ENCODE data around the gene KBTBD3.

KBTBD3 gene

GRCh38 chr11:106076919-106077608, at the start of gene KBTBD3:
Gene KBTBD3 (minus strand): TSS chr11:106077347. CDS start chr11:106059097, 18,250 bp downstream.
- H3K9me3 ChIP-seq (ENCODE audit: severe bottlenecking): no peaks in the 10 kb centered on the region
- DNase-seq (ENCODE audit: low spot score): peak; percentile 99
- ATAC-seq (ENCODE audit: low read depth): peak; percentile 94
- peak within 1 kb of the TSS; percentile 55 for H3K27ac ChIP-seq (ENCODE audit: poor library complexity, severe bottlenecking)
- peak within 1 kb of the TSS; percentile 81 for H3K4me3 ChIP-seq (ENCODE audit: severe bottlenecking)
- no peaks in the 10 kb centered on the region for H3K27me3 ChIP-seq (ENCODE audit: insufficient read depth, poor library complexity, severe bottlenecking)
- peaks cover 8% of the 10 kb centered on the region for H3K4me1 ChIP-seq (ENCODE audit: insufficient read depth, poor library complexity, severe bottlenecking)
- peaks cover 29% of the 10 kb centered on the region for H3K36me3 ChIP-seq (ENCODE audit: low read depth)
- TF ChIP-seq, protein P1, sequence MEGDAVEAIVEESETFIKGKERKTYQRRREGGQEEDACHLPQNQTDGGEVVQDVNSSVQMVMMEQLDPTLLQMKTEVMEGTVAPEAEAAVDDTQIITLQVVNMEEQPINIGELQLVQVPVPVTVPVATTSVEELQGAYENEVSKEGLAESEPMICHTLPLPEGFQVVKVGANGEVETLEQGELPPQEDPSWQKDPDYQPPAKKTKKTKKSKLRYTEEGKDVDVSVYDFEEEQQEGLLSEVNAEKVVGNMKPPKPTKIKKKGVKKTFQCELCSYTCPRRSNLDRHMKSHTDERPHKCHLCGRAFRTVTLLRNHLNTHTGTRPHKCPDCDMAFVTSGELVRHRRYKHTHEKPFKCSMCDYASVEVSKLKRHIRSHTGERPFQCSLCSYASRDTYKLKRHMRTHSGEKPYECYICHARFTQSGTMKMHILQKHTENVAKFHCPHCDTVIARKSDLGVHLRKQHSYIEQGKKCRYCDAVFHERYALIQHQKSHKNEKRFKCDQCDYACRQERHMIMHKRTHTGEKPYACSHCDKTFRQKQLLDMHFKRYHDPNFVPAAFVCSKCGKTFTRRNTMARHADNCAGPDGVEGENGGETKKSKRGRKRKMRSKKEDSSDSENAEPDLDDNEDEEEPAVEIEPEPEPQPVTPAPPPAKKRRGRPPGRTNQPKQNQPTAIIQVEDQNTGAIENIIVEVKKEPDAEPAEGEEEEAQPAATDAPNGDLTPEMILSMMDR (IDR thresholded peaks at IDR 0.05; ENCODE audit: poor library complexity, severe bottlenecking): peak; percentile 70

GRCh38 chr11:106121570-106122320, 44.6 kb upstream of the KBTBD3 start:
- DNase-seq (ENCODE audit: low spot score) (no peak), ATAC-seq (ENCODE audit: low read depth) (no peak)
- Histone ChIP-seq H3K36me3 (ENCODE audit: low read depth) (no peaks in the 10 kb centered on the region), H3K4me1 (ENCODE audit: insufficient read depth, poor library complexity, severe bottlenecking) (no peaks in the 10 kb centered on the region), H3K9me3 (ENCODE audit: severe bottlenecking) (no peaks in the 10 kb centered on the region), H3K4me3 (ENCODE audit: severe bottlenecking) (no peak overlapping the region), H3K27ac (ENCODE audit: poor library complexity, severe bottlenecking) (no peak overlapping the region), H3K27me3 (ENCODE audit: insufficient read depth, poor library complexity, severe bottlenecking) (peaks cover 1% of the 10 kb centered on the region)
- TF ChIP-seq, protein P1 (IDR thresholded peaks at IDR 0.05; ENCODE audit: poor library complexity, severe bottlenecking): no peak

DNA sequence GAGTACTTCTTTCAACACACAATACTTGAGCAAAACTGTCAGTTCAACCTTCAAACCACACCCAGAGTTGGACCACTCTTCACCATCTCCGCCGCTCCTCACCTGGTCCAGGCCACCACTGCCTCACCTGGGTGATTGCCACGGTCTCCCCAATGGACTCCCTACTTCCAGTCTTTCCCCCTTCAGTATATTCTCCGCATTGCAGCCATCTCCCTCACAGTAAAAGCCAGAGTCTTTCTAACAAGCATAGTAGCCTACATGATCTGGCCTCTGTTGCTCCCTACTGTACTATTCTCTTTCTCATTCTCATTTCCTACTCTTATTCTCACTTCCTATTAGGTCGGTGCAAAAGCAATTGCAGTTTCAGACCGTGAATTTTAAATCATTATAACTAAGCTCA, 28.8 kb upstream of the KBTBD3 start:
- Histone ChIP-seq H3K27me3 (ENCODE audit: insufficient read depth, poor library complexity, severe bottlenecking) (no peaks in the 10 kb centered on the region), H3K36me3 (ENCODE audit: low read depth) (no peaks in the 10 kb centered on the region), H3K9me3 (ENCODE audit: severe bottlenecking) (no peaks in the 10 kb centered on the region), H3K4me3 (ENCODE audit: severe bottlenecking) (no peak overlapping the region), H3K4me1 (ENCODE audit: insufficient read depth, poor library complexity, severe bottlenecking) (no peaks in the 10 kb centered on the region), H3K27ac (ENCODE audit: poor library complexity, severe bottlenecking) (no peak overlapping the region)
- TF ChIP-seq, protein P1 (IDR thresholded peaks at IDR 0.05; ENCODE audit: poor library complexity, severe bottlenecking): no peak
- DNase-seq (ENCODE audit: low spot score) (no peak), ATAC-seq (ENCODE audit: low read depth) (no peak)

- H3K4me1 ChIP-seq (ENCODE audit: insufficient read depth, poor library complexity, severe bottlenecking): no peaks in the 10 kb centered on the region
- no peaks in the 10 kb centered on the region for H3K9me3 ChIP-seq (ENCODE audit: severe bottlenecking)
- H3K36me3 ChIP-seq (ENCODE audit: low read depth): peaks cover 15% of the 10 kb centered on the region
- DNase-seq (ENCODE audit: low spot score) (no peak), ATAC-seq (ENCODE audit: low read depth) (no peak)
- no peak overlapping the region for H3K27ac ChIP-seq (ENCODE audit: poor library complexity, severe bottlenecking)
- no peak overlapping the region for H3K4me3 ChIP-seq (ENCODE audit: severe bottlenecking)
- no peaks in the 10 kb centered on the region for H3K27me3 ChIP-seq (ENCODE audit: insufficient read depth, poor library complexity, severe bottlenecking)
- TF ChIP-seq, protein P1 (IDR thresholded peaks at IDR 0.05; ENCODE audit: poor library complexity, severe bottlenecking): no peak
These were observed 24.7 kb upstream of the KBTBD3 start for GRCh38 chr11:106101819-106102218.

All from RWPE2 (cell line).